Natural killer cell (primary cell): ENCODE measurements around the gene ZFYVE21. TPM values are rescaled to one million over a fixed set of nuclear protein-coding genes. Genes with fewer than 3 reads are reported as not detected.

Experiments used
- ATAC-seq, 3 donors: fragments of 150-1000 bp in 2 of 3; fragments of 200-7000 bp in 1 of 3; cut with Tn5 transposase; 1 replicate in 1 of 3; 2 replicates in 2 of 3; pipeline ENCODE4 v1.10.0; 2021; ENCODE audit warnings: mild to moderate bottlenecking in 2 of 3, moderate library complexity in 2 of 3
- DNase-seq, 2 donors: peaks; one replicate each; pipeline versions ENCODE4 v3.0.0 to v3.0.0-alpha.2; 2013 to 2021; ENCODE audit warnings: mixed read lengths in 1 of 2
- H3K27ac ChIP-seq: one replicate; pipeline ENCODE4 v1.5.1; 2013; ENCODE audit warnings: mild to moderate bottlenecking, low read length
- H3K27me3 ChIP-seq: one replicate; pipeline ENCODE4 v1.6.1; 2013; ENCODE audit warnings: low read length; ENCODE audit not compliant: control insufficient read depth, insufficient read depth
- H3K36me3 ChIP-seq: one replicate; pipeline ENCODE4 v1.6.1; 2013; ENCODE audit warnings: low read length; ENCODE audit not compliant: control insufficient read depth, insufficient read depth
- H3K4me1 ChIP-seq: one replicate; pipeline ENCODE4 v1.6.1; 2013; ENCODE audit warnings: low read length; ENCODE audit not compliant: control insufficient read depth, insufficient read depth
- H3K4me3 ChIP-seq: one replicate; pipeline ENCODE4 v1.5.1; 2013; ENCODE audit warnings: low read length
- H3K9me3 ChIP-seq: one replicate; pipeline ENCODE4 v1.6.1; 2013; ENCODE audit warnings: low read length; ENCODE audit not compliant: control insufficient read depth, insufficient read depth
- H3K27ac Mint-ChIP-seq, 2 donors: one replicate each; pipeline ENCODE4 v1.8.0; 2022; ENCODE audit warnings: mild to moderate bottlenecking in 2 of 2, mixed read lengths in 2 of 2, moderate library complexity in 1 of 2
- H3K27me3 Mint-ChIP-seq, 2 donors: one replicate each; pipeline ENCODE4 v1.8.0; 2022; ENCODE audit warnings: low read depth in 2 of 2, mixed read lengths in 2 of 2
- H3K36me3 Mint-ChIP-seq: one replicate; pipeline ENCODE4 v1.8.0; 2022; ENCODE audit warnings: mixed read lengths
- H3K4me1 Mint-ChIP-seq, 2 donors: one replicate each; pipeline ENCODE4 v1.8.0; 2022; ENCODE audit warnings: mixed read lengths in 2 of 2
- H3K4me3 Mint-ChIP-seq: one replicate; pipeline ENCODE4 v1.8.0; 2022; ENCODE audit warnings: mild to moderate bottlenecking, moderate library complexity, mixed read lengths
- H3K9me3 Mint-ChIP-seq, 2 donors: one replicate each; pipeline ENCODE4 v1.8.0; 2022; ENCODE audit warnings: mixed read lengths in 2 of 2
- WGBS: methylation state at CpG from one replicate; pipeline ENCODE4 v1.1.7; 2013; ENCODE audit warnings: missing lambda C conversion rate; ENCODE audit not compliant: insufficient coverage; 5-methylcytosine and 5-hydroxymethylcytosine counted together
- intact Hi-C: fragments of 100-400 bp; cut with micrococcal nuclease; formaldehyde crosslinking; loops from one replicate; pipeline ENCODE4 v1.14.2; 2022
- total RNA-seq, 4 donors: library from RNA; stranded (reverse); fragments of 120-200 nt in 1 of 4; gene quantifications; one replicate each; pipeline versions ENCODE4 v1.2.3 to v1.2.4, GENCODE V29; 2013 to 2022
- TF ChIP-seq, protein P1 (sequence below): fragments of 200-600 bp; IDR thresholded peaks from one replicate; pipeline ENCODE4 v1.8.0; 2022; ENCODE audit warnings: antibody characterized with exemption

The ZFYVE21 gene
- total RNA-seq, 3 donors from 2014 or later (not counting 1 experiment from before 2014, with no cell fraction given): 5.9 to 10.7 (median 8.5) TPM

DNA sequence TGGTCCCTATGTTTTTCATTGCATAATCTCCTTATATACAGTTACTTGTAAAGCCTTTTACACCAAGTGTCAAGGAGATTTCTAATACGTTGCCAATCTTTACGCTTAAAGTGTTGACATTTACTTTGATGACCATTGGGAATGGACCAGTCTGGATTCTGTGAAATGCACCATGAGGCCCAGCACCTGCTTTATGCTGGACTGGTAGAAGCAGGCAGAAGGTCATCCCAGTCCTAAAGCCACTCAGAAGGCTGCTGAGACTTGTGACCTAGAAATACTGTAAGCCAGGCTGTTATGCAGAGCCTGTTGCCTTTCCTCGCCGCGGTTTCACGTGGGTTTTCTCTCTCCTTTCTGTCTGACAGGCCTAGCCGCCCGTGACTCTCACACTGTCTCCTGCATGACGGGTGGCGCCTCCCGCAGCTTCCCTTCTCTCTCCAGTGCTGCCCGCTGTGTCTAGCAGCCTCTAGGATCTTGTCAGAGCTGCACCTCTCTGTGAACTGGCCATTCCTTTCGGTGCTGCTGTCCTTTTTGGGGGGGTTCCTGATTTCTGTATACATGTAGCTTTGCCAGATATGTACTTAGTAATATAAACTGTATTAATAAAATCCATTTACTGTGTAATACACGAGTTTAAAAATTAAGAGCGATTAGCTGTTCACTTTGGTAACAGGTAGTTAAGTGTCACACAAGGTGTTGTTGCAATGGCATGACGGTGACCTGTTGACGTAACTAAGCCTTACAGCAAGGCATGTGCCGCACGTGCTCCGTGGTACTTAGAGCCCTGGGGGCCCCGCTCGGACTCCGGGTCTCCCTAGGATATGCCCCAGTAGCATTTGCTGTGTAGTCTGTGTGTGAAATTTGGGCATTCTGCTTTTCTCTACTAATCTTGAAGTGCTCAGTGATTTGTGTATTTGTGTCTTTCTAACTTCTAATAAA, 30.1 kb upstream of the ZFYVE21 start:
- no peak overlapping the region for H3K4me3 ChIP-seq
- Mint-ChIP-seq H3K27me3 (no peaks in the 10 kb centered on the region), H3K27ac (peak overlapping the region in 1 of 2 donors; percentile 35), H3K4me1 (peaks cover 4 to 6% of the 10 kb centered on the region in 2 donors), H3K4me3 (no peak overlapping the region), H3K9me3 (no peaks in the 10 kb centered on the region), H3K36me3 (no peaks in the 10 kb centered on the region)
- no peaks in the 10 kb centered on the region for H3K27me3 ChIP-seq
- intact Hi-C loops: no loop called here
- peaks cover 58% of the 10 kb centered on the region for H3K36me3 ChIP-seq
- H3K27ac ChIP-seq: no peak overlapping the region
- no peak for ATAC-seq
- no peaks in the 10 kb centered on the region for H3K9me3 ChIP-seq
- H3K4me1 ChIP-seq: no peaks in the 10 kb centered on the region
- TF ChIP-seq, protein P1, sequence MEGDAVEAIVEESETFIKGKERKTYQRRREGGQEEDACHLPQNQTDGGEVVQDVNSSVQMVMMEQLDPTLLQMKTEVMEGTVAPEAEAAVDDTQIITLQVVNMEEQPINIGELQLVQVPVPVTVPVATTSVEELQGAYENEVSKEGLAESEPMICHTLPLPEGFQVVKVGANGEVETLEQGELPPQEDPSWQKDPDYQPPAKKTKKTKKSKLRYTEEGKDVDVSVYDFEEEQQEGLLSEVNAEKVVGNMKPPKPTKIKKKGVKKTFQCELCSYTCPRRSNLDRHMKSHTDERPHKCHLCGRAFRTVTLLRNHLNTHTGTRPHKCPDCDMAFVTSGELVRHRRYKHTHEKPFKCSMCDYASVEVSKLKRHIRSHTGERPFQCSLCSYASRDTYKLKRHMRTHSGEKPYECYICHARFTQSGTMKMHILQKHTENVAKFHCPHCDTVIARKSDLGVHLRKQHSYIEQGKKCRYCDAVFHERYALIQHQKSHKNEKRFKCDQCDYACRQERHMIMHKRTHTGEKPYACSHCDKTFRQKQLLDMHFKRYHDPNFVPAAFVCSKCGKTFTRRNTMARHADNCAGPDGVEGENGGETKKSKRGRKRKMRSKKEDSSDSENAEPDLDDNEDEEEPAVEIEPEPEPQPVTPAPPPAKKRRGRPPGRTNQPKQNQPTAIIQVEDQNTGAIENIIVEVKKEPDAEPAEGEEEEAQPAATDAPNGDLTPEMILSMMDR: no peak
- 92% methylated on average over 23 of the region's 23 CpGs for WGBS
- DNase-seq: no peak

GRCh38 chr14:103686831-103687485, 28.7 kb upstream of the ZFYVE21 start:
- no peak for DNase-seq
- no peaks in the 10 kb centered on the region for H3K9me3 Mint-ChIP-seq
- H3K4me3 ChIP-seq: no peak overlapping the region
- no peak overlapping the region for H3K27ac ChIP-seq
- H3K9me3 ChIP-seq: no peaks in the 10 kb centered on the region
- intact Hi-C loops: no loop called here
- peaks cover 4 to 6% of the 10 kb centered on the region in 2 donors for H3K4me1 Mint-ChIP-seq
- H3K36me3 ChIP-seq: peaks cover 48% of the 10 kb centered on the region
- TF ChIP-seq, protein P1: no peak
- H3K4me1 ChIP-seq: no peaks in the 10 kb centered on the region
- H3K27ac Mint-ChIP-seq: no peak overlapping the region
- H3K4me3 Mint-ChIP-seq: no peak overlapping the region
- 95% methylated on average over 19 of the region's 19 CpGs for WGBS
- H3K27me3 Mint-ChIP-seq: no peaks in the 10 kb centered on the region
- ATAC-seq: no peak
- no peaks in the 10 kb centered on the region for H3K27me3 ChIP-seq
- no peaks in the 10 kb centered on the region for H3K36me3 Mint-ChIP-seq

DNA sequence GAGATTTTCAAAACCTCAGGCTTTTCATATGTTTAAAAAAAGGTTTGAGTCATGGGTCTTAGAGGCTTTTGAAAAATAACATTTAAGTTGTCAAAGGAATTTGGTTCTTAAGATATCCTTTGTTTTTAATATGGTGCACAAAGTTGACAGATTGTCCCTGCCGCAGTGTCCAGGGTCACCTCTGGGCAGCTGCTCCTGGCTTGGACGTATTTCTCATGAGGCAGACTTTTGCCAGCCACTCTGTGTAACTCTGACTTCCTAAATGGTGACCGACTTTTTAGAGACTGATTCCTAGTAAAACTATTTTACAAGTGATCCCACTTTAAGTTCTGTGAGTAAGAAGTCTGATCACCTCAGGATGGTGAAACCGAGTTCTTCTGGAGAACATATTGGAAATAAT, 27.9 kb upstream of the ZFYVE21 start:
- Histone ChIP-seq H3K36me3 (peaks cover 54% of the 10 kb centered on the region), H3K27me3 (no peaks in the 10 kb centered on the region), H3K4me3 (no peak overlapping the region), H3K4me1 (no peaks in the 10 kb centered on the region), H3K27ac (no peak overlapping the region), H3K9me3 (no peaks in the 10 kb centered on the region)
- 97% methylated on average over 4 of the region's 4 CpGs for WGBS
- ATAC-seq (no peak), DNase-seq (no peak)
- intact Hi-C loops: no loop called here
- Mint-ChIP-seq H3K4me3 (no peak overlapping the region), H3K4me1 (peaks cover 4 to 6% of the 10 kb centered on the region in 2 donors), H3K36me3 (no peaks in the 10 kb centered on the region), H3K27me3 (no peaks in the 10 kb centered on the region), H3K9me3 (no peaks in the 10 kb centered on the region), H3K27ac (no peak overlapping the region)
- TF ChIP-seq, protein P1: no peak
